HG03280 (cell line): ENCODE data around the gene GRAMD2B.

ENCODE experiments used
- ATAC-seq: cut with Tn5 transposase; IDR thresholded peaks from one replicate; pipeline ENCODE4 v1.9.1; 2021; ENCODE audit warnings: mild to moderate bottlenecking, moderate library complexity; ENCODE audit not compliant: unreplicated experiment

The GRAMD2B gene

GRCh38 chr5:126534553-126534952, 111.3 kb downstream of the GRAMD2B start:
- no peak for ATAC-seq

GRCh38 chr5:126535856-126536545, 112.8 kb downstream of the GRAMD2B start:
- no peak for ATAC-seq

- no peak for ATAC-seq
These were observed 113.7 kb downstream of the GRAMD2B start for GRCh38 chr5:126536874-126537273.

GRCh38 chr5:126538579-126538978, 115.4 kb downstream of the GRAMD2B start:
- ATAC-seq: no peak

GRCh38 chr5:126540631-126541030, 117.4 kb downstream of the GRAMD2B start:
- ATAC-seq: no peak

GRCh38 chr5:126542441-126542840, 119.2 kb downstream of the GRAMD2B start:
- no peak for ATAC-seq

- ATAC-seq: no peak
These were observed 119.8 kb downstream of the GRAMD2B start for GRCh38 chr5:126543009-126543408.

- ATAC-seq: no peak
These were observed 120.5 kb downstream of the GRAMD2B start for GRCh38 chr5:126543660-126544059.
